Measurements from ENCODE around the gene MTCL3.

MTCL3 gene

DNA sequence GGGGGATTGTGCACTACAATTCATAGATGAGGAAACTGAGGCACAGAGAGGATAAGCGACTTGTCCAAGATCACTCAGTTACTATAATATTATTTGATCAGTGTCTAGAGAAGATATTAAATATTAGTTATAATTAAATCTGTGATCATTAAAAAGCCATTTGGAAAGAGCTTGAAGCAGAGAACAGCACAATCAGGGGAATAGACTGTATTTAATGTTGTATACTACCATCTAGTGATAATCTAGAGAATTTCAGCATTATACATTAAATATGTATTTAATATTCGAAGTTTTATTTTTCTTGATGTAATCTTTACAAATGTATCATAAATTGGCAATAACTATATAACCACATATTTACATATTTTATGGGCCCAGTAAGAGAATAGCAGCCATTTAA lies 20.1 kb upstream of the MTCL3 start:
- no peak overlapping the region for H3K27ac ChIP-seq
- no peaks in the 10 kb centered on the region for H3K36me3 ChIP-seq
- H3K4me1 ChIP-seq, result no peaks in the 10 kb centered on the region
- no peak for DNase-seq
- no peaks in the 10 kb centered on the region for H3K27me3 ChIP-seq
- H3K9me3 ChIP-seq, result no peaks in the 10 kb centered on the region
- TF ChIP-seq, protein P1, sequence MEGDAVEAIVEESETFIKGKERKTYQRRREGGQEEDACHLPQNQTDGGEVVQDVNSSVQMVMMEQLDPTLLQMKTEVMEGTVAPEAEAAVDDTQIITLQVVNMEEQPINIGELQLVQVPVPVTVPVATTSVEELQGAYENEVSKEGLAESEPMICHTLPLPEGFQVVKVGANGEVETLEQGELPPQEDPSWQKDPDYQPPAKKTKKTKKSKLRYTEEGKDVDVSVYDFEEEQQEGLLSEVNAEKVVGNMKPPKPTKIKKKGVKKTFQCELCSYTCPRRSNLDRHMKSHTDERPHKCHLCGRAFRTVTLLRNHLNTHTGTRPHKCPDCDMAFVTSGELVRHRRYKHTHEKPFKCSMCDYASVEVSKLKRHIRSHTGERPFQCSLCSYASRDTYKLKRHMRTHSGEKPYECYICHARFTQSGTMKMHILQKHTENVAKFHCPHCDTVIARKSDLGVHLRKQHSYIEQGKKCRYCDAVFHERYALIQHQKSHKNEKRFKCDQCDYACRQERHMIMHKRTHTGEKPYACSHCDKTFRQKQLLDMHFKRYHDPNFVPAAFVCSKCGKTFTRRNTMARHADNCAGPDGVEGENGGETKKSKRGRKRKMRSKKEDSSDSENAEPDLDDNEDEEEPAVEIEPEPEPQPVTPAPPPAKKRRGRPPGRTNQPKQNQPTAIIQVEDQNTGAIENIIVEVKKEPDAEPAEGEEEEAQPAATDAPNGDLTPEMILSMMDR (IDR thresholded peaks at IDR 0.05), result peak in 4 of 6 experiments; percentile 35 to 53 (median 42)
- TF ChIP-seq POLR2A (IDR thresholded peaks at IDR 0.05), result no peak
- no peak overlapping the region for H3K4me3 ChIP-seq

DNA sequence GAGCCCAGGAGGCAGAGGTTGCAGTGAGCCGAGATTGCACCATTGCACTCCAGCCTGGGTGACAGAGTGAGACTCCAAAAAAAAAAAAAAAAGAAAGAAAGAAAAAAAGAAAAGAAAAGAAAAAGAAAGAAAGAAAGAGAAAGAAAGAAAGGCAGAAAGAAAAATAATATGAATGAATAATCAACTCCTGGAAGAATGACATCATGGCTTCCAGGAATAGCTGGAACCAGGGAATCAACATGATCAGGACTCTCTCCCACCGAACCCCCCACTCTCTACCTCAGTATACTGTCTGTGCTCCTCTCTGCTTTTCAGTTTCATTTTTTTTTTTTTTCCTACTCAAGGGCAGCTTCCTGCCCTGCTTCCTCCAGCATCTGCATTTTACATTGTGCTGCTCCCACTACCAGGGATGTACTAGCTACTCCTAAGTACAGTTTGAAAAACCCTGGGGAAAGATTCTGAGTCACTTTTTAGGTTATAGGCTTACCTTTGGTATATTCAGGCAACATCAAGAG lies 19.7 kb upstream of the MTCL3 start:
- Histone ChIP-seq H3K4me1 (no peaks in the 10 kb centered on the region), H3K9me3 (no peaks in the 10 kb centered on the region), H3K27me3 (no peaks in the 10 kb centered on the region), H3K27ac (no peak overlapping the region), H3K36me3 (no peaks in the 10 kb centered on the region), H3K4me3 (no peak overlapping the region)
- TF ChIP-seq, protein P1 (IDR thresholded peaks at IDR 0.05), result no peak
- TF ChIP-seq POLR2A (IDR thresholded peaks at IDR 0.05), result no peak
- DNase-seq, result no peak

DNA sequence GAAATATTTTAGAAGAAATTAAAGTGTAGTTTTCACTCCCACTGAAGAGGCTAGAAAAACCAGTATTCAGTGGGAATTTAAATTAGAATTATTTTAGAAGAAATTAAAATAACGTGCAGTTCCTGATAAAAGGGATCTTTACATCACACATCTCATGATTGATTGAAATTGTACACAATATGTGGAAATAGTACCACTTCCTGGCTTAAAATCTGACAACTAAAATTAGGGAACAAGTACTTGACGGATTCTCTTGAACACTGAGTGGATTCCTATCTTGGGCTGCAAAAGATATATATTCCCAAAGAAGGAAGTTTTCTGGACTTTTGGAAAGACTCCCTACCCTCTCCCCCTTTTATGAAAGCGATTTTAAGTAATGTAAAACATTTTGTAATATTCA lies 14.6 kb upstream of the MTCL3 start:
- Histone ChIP-seq H3K27ac (no peak overlapping the region), H3K27me3 (no peaks in the 10 kb centered on the region)
- TF ChIP-seq, protein P1 (IDR thresholded peaks at IDR 0.05), result no peak
- TF ChIP-seq POLR2A (IDR thresholded peaks at IDR 0.05), result no peak

DNA sequence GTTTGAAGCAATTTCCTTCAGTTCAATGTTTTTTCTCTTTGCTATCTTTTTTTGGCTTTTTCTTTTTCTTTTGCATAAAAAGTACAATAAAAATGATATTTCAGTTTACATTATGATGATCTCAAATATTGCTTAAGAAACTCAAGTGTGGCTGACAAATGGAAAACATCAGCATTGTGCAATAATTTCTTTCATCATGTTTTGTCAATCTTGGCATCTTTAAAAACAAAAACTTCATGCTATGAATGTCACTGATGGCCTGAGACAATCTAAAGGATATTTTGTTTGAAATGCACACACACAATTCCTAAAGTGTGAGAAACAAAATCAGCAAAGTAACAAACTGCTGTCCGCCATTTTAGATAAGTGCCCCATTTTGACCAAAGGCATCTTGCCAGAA lies 13.9 kb upstream of the MTCL3 start:
- Histone ChIP-seq H3K36me3 (no peaks in the 10 kb centered on the region), H3K27me3 (no peaks in the 10 kb centered on the region), H3K4me1 (no peaks in the 10 kb centered on the region), H3K27ac (no peak overlapping the region), H3K4me3 (no peak overlapping the region), H3K9me3 (no peaks in the 10 kb centered on the region)
- no peak for DNase-seq
- TF ChIP-seq, protein P1 (IDR thresholded peaks at IDR 0.05), result no peak
- no peak for TF ChIP-seq POLR2A (IDR thresholded peaks at IDR 0.05)

More for the DNA sequence above, 14.6 kb upstream of the MTCL3 start:
- Histone ChIP-seq H3K4me3 (no peak overlapping the region), H3K36me3 (no peaks in the 10 kb centered on the region), H3K9me3 (no peaks in the 10 kb centered on the region), H3K4me1 (no peaks in the 10 kb centered on the region)
- no peak for DNase-seq

DNA sequence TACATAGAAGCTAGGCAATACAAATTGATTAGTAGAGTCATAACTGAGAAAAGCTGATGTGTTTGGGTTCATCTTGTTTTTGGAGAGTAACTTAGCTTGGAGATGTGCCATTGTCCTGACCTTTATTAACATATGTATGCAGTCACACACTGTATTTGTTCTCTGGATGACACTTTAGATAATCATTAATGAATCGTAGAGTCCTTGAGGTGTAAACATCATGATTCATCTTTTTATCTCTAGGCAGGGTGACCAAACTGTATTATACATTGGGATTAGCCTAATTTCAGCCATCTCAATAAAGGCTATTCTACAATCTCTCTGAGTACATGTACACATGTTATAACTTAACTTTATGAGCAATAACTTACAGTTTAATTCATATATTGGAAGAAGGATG lies 3.6 kb upstream of the MTCL3 start:
- no peak for DNase-seq
- H3K27ac ChIP-seq, result no peak overlapping the region
- H3K4me3 ChIP-seq, result no peak overlapping the region
- H3K27me3 ChIP-seq, result no peaks in the 10 kb centered on the region
- no peaks in the 10 kb centered on the region for H3K36me3 ChIP-seq
- TF ChIP-seq, protein P1 (IDR thresholded peaks at IDR 0.05), result no peak
- no peak for TF ChIP-seq POLR2A (IDR thresholded peaks at IDR 0.05)
- no peaks in the 10 kb centered on the region for H3K4me1 ChIP-seq
- H3K9me3 ChIP-seq, result no peaks in the 10 kb centered on the region

DNA sequence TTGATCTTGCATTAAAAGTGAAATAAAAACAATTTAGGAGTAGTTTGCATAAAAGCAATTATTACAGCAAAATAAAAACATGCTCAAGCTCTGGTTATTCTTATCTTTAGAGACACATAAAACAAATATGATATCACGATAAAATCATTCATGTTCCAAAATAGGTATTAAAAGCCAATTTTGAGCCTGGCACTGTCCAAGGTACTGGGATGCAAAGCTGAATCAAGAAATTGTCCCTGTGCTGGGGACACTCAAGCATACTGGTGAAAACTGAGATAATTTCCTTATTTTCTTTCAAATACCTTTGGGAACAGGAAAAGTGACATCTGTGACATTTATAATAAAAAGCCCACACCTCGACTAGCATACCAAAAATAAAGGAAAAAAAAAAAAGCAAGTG lies 931 bp upstream of the MTCL3 start:
- H3K27me3 ChIP-seq, result peaks cover 0 to 5% of the 10 kb centered on the region in 2 donors
- DNase-seq, result no peak
- no peaks in the 10 kb centered on the region for H3K36me3 ChIP-seq
- H3K27ac ChIP-seq, result no peak overlapping the region
- no peaks in the 10 kb centered on the region for H3K9me3 ChIP-seq
- H3K4me1 ChIP-seq, result peaks cover 0 to 18% (median under 1%) of the 10 kb centered on the region in 4 donors
- H3K4me3 ChIP-seq, result no peak overlapping the region
- TF ChIP-seq, protein P1 (IDR thresholded peaks at IDR 0.05), result no peak
- no peak for TF ChIP-seq POLR2A (IDR thresholded peaks at IDR 0.05)

Data from Peyer's patch (tissue), 4 donors.